K562 (cell line): Measurements from ENCODE around the gene PLXDC2. TPM values are rescaled to one million over a fixed set of nuclear protein-coding genes. Genes with fewer than 3 reads are reported as not detected.

Experiments
- ATAC-seq: fragments of 200-7000 bp; cut with Tn5 transposase; 3 replicates; pipeline ENCODE4 v1.9.1; 2020; ENCODE audit warnings: moderate library complexity
- BruUV-seq: library from RNA; stranded (reverse); fragments of 400-500 nt; replicated peaks from 2 replicates; lab custom pipeline; 2021; lab: Mats Ljungman, UMichigan
- CTCF ChIA-PET: fragments of 300-600 bp; formaldehyde crosslinking; extraction: SDS; loops from one replicate; lab custom pipeline; 2021; ENCODE audit warnings: low intra/inter-chr PET ratio; lab: Yijun Ruan, JAX
- POLR2A ChIA-PET: fragments of 300-600, 350-650 bp; sonication (Branson Sonifier 250); formaldehyde crosslinking; extraction: SDS; loops from one replicate; lab custom pipeline; 2021; ENCODE audit warnings: antibody characterized with exemption, inconsistent platforms; lab: Yijun Ruan, JAX
- DNase-seq, 4 experiments: peaks; one replicate each; pipeline versions ENCODE4 v3.0.0 to v3.0.0-alpha.2; 2011 to 2018; ENCODE audit warnings: low spot score in 3 of 4, mixed read lengths in 3 of 4; ENCODE audit errors: extremely low read depth in 1 of 4
- FAIRE-seq: peaks from 2 replicates; lab custom pipeline; 2011; peaks lifted over from hg19 to GRCh38; lab: Jason Lieb, UNC
- H2AFZ ChIP-seq: 2 replicates; pipeline ENCODE4 v1.6.0; 2011; ENCODE audit warnings: low read depth, low read length, control low read depth, inconsistent platforms
- H3K27ac ChIP-seq: fragments of 200-600 bp; 3 replicates; pipeline ENCODE4 v1.8.0; 2011; ENCODE audit warnings: low read depth, mild to moderate bottlenecking, control low read depth, inconsistent platforms, low read length, moderate library complexity, mixed read lengths; ENCODE audit errors: extremely low read depth
- H3K27me3 ChIP-seq, 2 experiments: fragments of 300-600 bp in 1 of 2; 2 replicates in 1 of 2; 3 replicates in 1 of 2; pipeline versions ENCODE4 v1.6.0 to v1.8.0; 2011; ENCODE audit warnings: inconsistent platforms in 2 of 2, low read length in 2 of 2, mild to moderate bottlenecking in 1 of 2, mixed read lengths in 1 of 2, moderate library complexity in 1 of 2; ENCODE audit not compliant: control insufficient read depth in 2 of 2, insufficient read depth in 2 of 2
- H3K36me3 ChIP-seq: fragments of 300-600 bp; 3 replicates; pipeline ENCODE4 v1.8.0; 2011; ENCODE audit warnings: mild to moderate bottlenecking, low read length, inconsistent platforms; ENCODE audit not compliant: control insufficient read depth, insufficient read depth
- H3K4me1 ChIP-seq, 2 experiments: fragments of 200-600 bp in 1 of 2; replicated peaks in 1 of 2; 2 replicates in 1 of 2; 3 replicates in 1 of 2; pipeline versions ENCODE4 v1.5.1 to v1.8.0; 2011; ENCODE audit warnings: inconsistent platforms in 2 of 2, low read length in 2 of 2, mild to moderate bottlenecking in 1 of 2, mixed read lengths in 1 of 2, moderate library complexity in 1 of 2; ENCODE audit not compliant: control insufficient read depth in 2 of 2, insufficient read depth in 2 of 2
- H3K4me2 ChIP-seq: 2 replicates; pipeline ENCODE4 v1.6.1; 2011; ENCODE audit warnings: low read length, control low read depth, inconsistent platforms, mixed read lengths; ENCODE audit not compliant: insufficient read depth
- H3K4me3 ChIP-seq: fragments of 200-600 bp; sonication (generic), shearing (Covaris generic); 2 replicates; pipeline ENCODE4 v1.5.1; 2016; ENCODE audit warnings: control low read depth, inconsistent platforms
- H3K79me2 ChIP-seq: fragments of 200-600 bp; 3 replicates; pipeline ENCODE4 v1.8.0; 2011; ENCODE audit warnings: low read length, inconsistent platforms; ENCODE audit not compliant: control insufficient read depth, insufficient read depth
- H3K9ac ChIP-seq, 2 experiments: 2 replicates each; pipeline versions ENCODE4 v1.6.0 to v1.6.1; 2011; ENCODE audit warnings: low read depth in 2 of 2, low read length in 2 of 2, control low read depth in 1 of 2, inconsistent platforms in 1 of 2, mild to moderate bottlenecking in 1 of 2, mixed read lengths in 1 of 2; ENCODE audit not compliant: insufficient read depth in 1 of 2
- H3K9me1 ChIP-seq: one replicate; pipeline ENCODE4 v1.6.0; 2011; ENCODE audit warnings: inconsistent platforms, mild to moderate bottlenecking, low read length, moderate library complexity; ENCODE audit not compliant: control insufficient read depth, insufficient read depth
- H3K9me3 ChIP-seq: replicated peaks from 2 replicates; pipeline ENCODE4 v1.5.1; 2011; ENCODE audit warnings: low read depth, low read length, inconsistent platforms; ENCODE audit not compliant: control insufficient read depth, insufficient read depth
- H4K20me1 ChIP-seq: replicated peaks from 2 replicates; pipeline ENCODE4 v1.6.1; 2011; ENCODE audit warnings: low read length, inconsistent platforms, mixed read lengths; ENCODE audit not compliant: control insufficient read depth, insufficient read depth
- CEBPG ChIP-seq, 3 experiments: fragments of 200-800 bp in 1 of 3; sonication (Bioruptor generic) in 1 of 3; sonication (generic) in 1 of 3; formaldehyde crosslinking in 1 of 3; IDR thresholded peaks in 2 of 3; conservative IDR thresholded peaks in 1 of 3; 2 replicates each; pipeline versions ENCODE4 v1.6.1 to v1.8.0; 2016 to 2022; ENCODE audit warnings: missing compliant biosample characterization in 2 of 3, missing genetic modification characterization in 2 of 3, mild to moderate bottlenecking in 1 of 3, missing genetic modification reagents in 1 of 3
- HLTF ChIP-seq: fragments of 450-650 bp; IDR thresholded peaks from 2 replicates; pipeline ENCODE4 v1.6.1; 2016
- HNRNPH1 ChIP-seq: fragments of 200-400 bp; formaldehyde crosslinking; optimal IDR thresholded peaks from 2 replicates; pipeline ENCODE3; 2017; ENCODE audit warnings: low read depth, mild to moderate bottlenecking, low read length, moderate library complexity
- LEF1 ChIP-seq: fragments of 450-650 bp; IDR thresholded peaks from 2 replicates; pipeline ENCODE4 v1.6.1; 2016; ENCODE audit warnings: mild to moderate bottlenecking
- MEF2D ChIP-seq: conservative IDR thresholded peaks from 2 replicates; pipeline ENCODE4 v1.6.1; 2016; ENCODE audit warnings: low read depth, missing genetic modification characterization, missing compliant biosample characterization
- NKRF ChIP-seq: fragments of 450-650 bp; IDR thresholded peaks from 2 replicates; pipeline ENCODE4 v1.6.1; 2016; ENCODE audit warnings: borderline replicate concordance
- PHTF2 ChIP-seq: fragments of 250-450 bp; sonication (Bioruptor Pico); IDR thresholded peaks from 2 replicates; pipeline ENCODE4 v1.5.0; 2021; ENCODE audit warnings: mild to moderate bottlenecking
- POLR3G ChIP-seq: IDR thresholded peaks from 2 replicates; pipeline ENCODE4 v1.6.1; 2011; ENCODE audit not compliant: insufficient read length, insufficient replicate concordance; ENCODE audit errors: extremely low read depth
- PRPF4 ChIP-seq: fragments of 200-400 bp; formaldehyde crosslinking; IDR thresholded peaks from one replicate; pipeline ENCODE4 v1.6.1; 2017; ENCODE audit warnings: low read length, low read depth, mild to moderate bottlenecking; ENCODE audit not compliant: insufficient read depth, poor library complexity, severe bottlenecking
- TRIM28 ChIP-seq: fragments of 450-650 bp; IDR thresholded peaks from 2 replicates; pipeline ENCODE4 v1.6.1; 2017
- WGBS: fragments of 100-300 bp; shearing (Covaris generic); methylation state at CpG from one replicate; pipeline ENCODE4 v1.1.6; 2016; ENCODE audit warnings: low coverage, mixed read lengths; ENCODE audit not compliant: insufficient coverage; ENCODE audit errors: missing lambda C conversion rate; 5-methylcytosine and 5-hydroxymethylcytosine counted together
- in situ Hi-C: fragments of 300-500 bp; cut with MboI; formaldehyde crosslinking; loops from 4 replicates; pipeline ENCODE4 v1.15.0; 2018; ENCODE audit warnings: inconsistent platforms, mixed read lengths
- intact Hi-C: fragments of 100-400 bp; cut with micrococcal nuclease; formaldehyde crosslinking; loops from 2 replicates; pipeline ENCODE4 v1.14.2; 2022
- polyA plus RNA-seq, 8 experiments: library from polyadenylated mRNA; depleted of rRNA in 4 of 8; stranded (reverse) in 5 of 8; unstranded in 3 of 8; fragments of >200 nt; fragmentation: Nextera tagmentation in 2 of 8; fragmentation: Illumina TruSeq in 1 of 8; extraction: Ambion mirVana in 2 of 8; extraction: Trizol in 1 of 8; gene quantifications; 2 replicates each; pipeline versions ENCODE4 v1.2.1 to v1.2.3, GENCODE V29; 2011 to 2014; ENCODE audit warnings: inconsistent platforms in 1 of 8, missing spikeins in 1 of 8
- total RNA-seq, 7 experiments: library from RNA; depleted of rRNA in 6 of 7; stranded (reverse); fragments of >200 nt in 6 of 7; fragmentation: Illumina TruSeq in 2 of 7; extraction: Trizol in 2 of 7; gene quantifications; 2 replicates each; pipeline versions ENCODE4 v1.2.1 to v1.2.3, GENCODE V29; 2011 to 2021; ENCODE audit warnings: low replicate concordance in 1 of 7
- TF ChIP-seq, protein P1 (sequence below): fragments of 250-450 bp; sonication (Bioruptor Pico); IDR thresholded peaks from 2 replicates; pipeline ENCODE4 v1.5.0; 2022; ENCODE audit warnings: mild to moderate bottlenecking
- TF ChIP-seq, protein P2 (sequence below): fragments of 250-450 bp; sonication (Bioruptor Pico); IDR thresholded peaks from 2 replicates; pipeline ENCODE4 v1.5.0; 2021; ENCODE audit warnings: mild to moderate bottlenecking, moderate library complexity

PLXDC2 gene
- total and polyA plus RNA-seq, 9 of the 15 experiments (the other 6 are each of a cell fraction or from before 2014, with no cell fraction given) = 0.01 to 0.33 (median 0.10) TPM; not detected in 3

GRCh38 chr10:20302033-20302432 lies 485.8 kb downstream of the PLXDC2 start (continued):
- no peak for TF ChIP-seq HNRNPH1
- TF ChIP-seq, protein P1, sequence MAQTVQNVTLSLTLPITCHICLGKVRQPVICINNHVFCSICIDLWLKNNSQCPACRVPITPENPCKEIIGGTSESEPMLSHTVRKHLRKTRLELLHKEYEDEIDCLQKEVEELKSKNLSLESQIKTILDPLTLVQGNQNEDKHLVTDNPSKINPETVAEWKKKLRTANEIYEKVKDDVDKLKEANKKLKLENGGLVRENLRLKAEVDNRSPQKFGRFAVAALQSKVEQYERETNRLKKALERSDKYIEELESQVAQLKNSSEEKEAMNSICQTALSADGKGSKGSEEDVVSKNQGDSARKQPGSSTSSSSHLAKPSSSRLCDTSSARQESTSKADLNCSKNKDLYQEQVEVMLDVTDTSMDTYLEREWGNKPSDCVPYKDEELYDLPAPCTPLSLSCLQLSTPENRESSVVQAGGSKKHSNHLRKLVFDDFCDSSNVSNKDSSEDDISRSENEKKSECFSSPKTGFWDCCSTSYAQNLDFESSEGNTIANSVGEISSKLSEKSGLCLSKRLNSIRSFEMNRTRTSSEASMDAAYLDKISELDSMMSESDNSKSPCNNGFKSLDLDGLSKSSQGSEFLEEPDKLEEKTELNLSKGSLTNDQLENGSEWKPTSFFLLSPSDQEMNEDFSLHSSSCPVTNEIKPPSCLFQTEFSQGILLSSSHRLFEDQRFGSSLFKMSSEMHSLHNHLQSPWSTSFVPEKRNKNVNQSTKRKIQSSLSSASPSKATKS (CRISPR knock-in tag) = no peak
- TF ChIP-seq, all 486 proteins: peak for 0

- Histone ChIP-seq H3K27ac (no peak overlapping the region), H3K27me3 (no peaks in the 10 kb centered on the region), H3K4me1 (no peaks in the 10 kb centered on the region), H3K9me1 (no peaks in the 10 kb centered on the region), H3K9me3 (0 out of 2 replicates have a peak, but pooled peaks cover 1% of the 10 kb centered on the region), H3K4me3 (no peak overlapping the region), H3K79me2 (no peaks in the 10 kb centered on the region), H4K20me1 (no peaks in the 10 kb centered on the region), H2AFZ (no peak overlapping the region), H3K36me3 (no peaks in the 10 kb centered on the region), H3K4me2 (no peak overlapping the region), H3K9ac (no peak overlapping the region)
- intact Hi-C loops (no loop called here), in situ Hi-C loops (no loop called here)
- BruUV-seq = no TSS peak
- no peak for ATAC-seq
- CTCF ChIA-PET = no interaction called here
- no peak for FAIRE-seq
- no peak for DNase-seq
- POLR2A ChIA-PET = no interaction called here
- WGBS = 0% methylated on average over 2 of the region's 2 CpGs
- no peak for TF ChIP-seq POLR3G
- no peak for TF ChIP-seq HLTF
- TF ChIP-seq PRPF4 = no peak
- TF ChIP-seq MEF2D (tag) = no peak
- TF ChIP-seq NKRF = no peak
- TF ChIP-seq, protein P2, sequence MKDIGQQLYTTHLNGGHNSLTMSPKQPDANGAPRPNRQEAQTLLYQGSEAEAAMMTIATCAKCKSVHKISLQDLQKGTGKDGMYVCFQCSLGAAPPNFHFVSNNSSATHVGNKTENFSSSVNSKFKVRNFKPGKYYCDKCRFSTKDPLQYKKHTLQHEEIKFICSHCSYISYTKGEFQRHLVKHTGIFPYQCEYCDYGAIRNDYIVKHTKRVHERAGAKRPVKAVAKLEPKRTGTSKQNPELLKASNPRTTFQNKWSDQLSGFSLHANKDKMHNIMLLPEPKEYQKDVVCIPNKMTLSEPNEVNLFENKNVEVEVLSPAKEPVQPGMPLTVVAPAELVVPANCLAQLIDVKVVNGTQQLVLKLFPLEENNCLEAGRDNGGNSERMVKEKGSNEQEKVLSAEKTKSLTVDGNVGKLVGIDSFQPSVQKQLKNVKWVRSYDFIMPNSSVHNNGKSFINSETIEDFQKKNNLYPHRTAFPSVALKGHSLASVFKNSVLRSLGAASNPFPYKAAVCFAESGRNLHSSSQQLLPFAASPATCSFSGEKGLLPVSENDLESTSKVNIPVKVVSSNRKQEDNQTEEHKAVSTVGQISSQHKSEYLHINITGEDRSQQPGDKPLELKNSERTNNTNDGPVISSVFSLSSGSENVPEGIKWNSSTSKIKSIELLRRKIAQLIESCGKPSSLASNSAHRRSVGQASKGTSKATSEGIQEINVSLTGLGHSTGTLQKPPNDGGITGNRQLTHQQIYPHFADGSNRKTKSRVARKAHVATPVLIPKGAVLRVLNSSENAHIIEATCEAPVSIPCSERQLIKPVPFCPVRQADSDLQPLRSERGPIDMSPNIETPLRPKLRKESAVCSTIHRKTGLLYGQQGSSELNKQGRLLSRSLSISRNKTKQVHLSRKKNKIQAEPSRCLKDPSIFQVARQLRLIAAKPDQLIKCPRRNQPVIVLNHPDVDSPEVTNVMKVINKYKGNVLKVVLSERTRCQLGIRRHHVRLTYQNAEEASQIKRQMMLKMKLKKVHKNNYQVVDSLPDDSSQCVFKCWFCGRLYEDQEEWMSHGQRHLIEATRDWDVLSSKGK (CRISPR knock-in tag) = no peak
- no peak for TF ChIP-seq LEF1
- no peak for TF ChIP-seq CEBPG (CRISPR knock-in tag; IDR thresholded peaks at IDR 0.05)
- TF ChIP-seq CEBPG (tag; conservative IDR thresholded peaks at IDR 0.05 in 1 of 2, IDR thresholded peaks at IDR 0.05 in 1 of 2) = peak in 1 of 2 experiments; percentile 65; a peak in 2 of 4 replicates
- no peak for TF ChIP-seq TRIM28
- TF ChIP-seq PHTF2 = no peak
Measured at GRCh38 chr10:20303453-20304152, 487.4 kb downstream of the PLXDC2 start.
